Ovary (tissue), 9 donors: Measurements from ENCODE around the gene BARHL1. TPM values are rescaled to one million over a fixed set of nuclear protein-coding genes. Genes with fewer than 3 reads are reported as not detected.
"Not testable (repeated sequence)": the region's sequence is repeated elsewhere in the genome, so short reads cannot be mapped to it uniquely, and the experiment has no call there.

Experiments
- DNase-seq, 5 donors: peaks; one replicate each; pipeline ENCODE4 v3.0.0-alpha.2; 2019 to 2020
- H3K27ac ChIP-seq, 2 donors: fragments of 200-600 bp; one replicate each; pipeline versions ENCODE4 v1.5.1 to v1.8.0; 2019 to 2022
- H3K27me3 ChIP-seq: fragments of 200-600 bp; one replicate; pipeline ENCODE4 v1.8.0; 2022
- H3K36me3 ChIP-seq: fragments of 200-600 bp; sonication (generic); one replicate; pipeline ENCODE4 v1.5.1; 2019
- H3K4me1 ChIP-seq: one replicate; pipeline ENCODE4 v1.8.1; 2013; ENCODE audit warnings: mild to moderate bottlenecking, moderate library complexity; ENCODE audit not compliant: insufficient read depth
- H3K4me3 ChIP-seq: fragments of 200-600 bp; sonication (generic); one replicate; pipeline ENCODE4 v1.5.1; 2017
- H3K9me3 ChIP-seq, 2 donors: fragments of 200-600 bp in 1 of 2; sonication (generic) in 1 of 2; one replicate each; pipeline versions ENCODE4 v1.5.1 to v1.8.1; 2013 to 2019; ENCODE audit warnings: mild to moderate bottlenecking in 1 of 2, moderate library complexity in 1 of 2
- CTCF ChIP-seq, 3 donors: fragments of 450-650 bp in 2 of 3; fragments of 200-600 bp in 1 of 3; IDR thresholded peaks; one replicate each; pipeline versions ENCODE4 v1.5.1 to v1.8.0; 2016 to 2022; ENCODE audit warnings: antibody characterized with exemption in 3 of 3, mild to moderate bottlenecking in 1 of 3
- EP300 ChIP-seq: sonication (generic); formaldehyde crosslinking; IDR thresholded peaks from one replicate; pipeline ENCODE4 v1.6.1; 2017; ENCODE audit warnings: antibody characterized with exemption
- POLR2A ChIP-seq: fragments of 450-650 bp; IDR thresholded peaks from one replicate; pipeline ENCODE4 v1.6.1; 2017; ENCODE audit warnings: antibody characterized with exemption, mild to moderate bottlenecking, moderate library complexity
- WGBS, 3 donors: extraction: QIAGEN DNeasy Blood & Tissue Kit in 1 of 3; methylation state at CpG; one replicate each; pipeline versions ENCODE4 v1.1.5 to v1.1.7; 2013 to 2017; 5-methylcytosine and 5-hydroxymethylcytosine counted together
- intact Hi-C, 4 donors: fragments of 100-400 bp; cut with DNase I; formaldehyde crosslinking; loops; one replicate each; pipeline versions ENCODE4 v1.11.0 to v1.15.1; 2022 to 2023
- polyA plus RNA-seq, 2 donors: library from polyadenylated mRNA; stranded (reverse); fragments of 200-250 nt in 1 of 2; fragments of 350-450 nt in 1 of 2; fragmentation: Illumina TruSeq in 1 of 2; extraction: RNeasy Lipid Tissue Mini Kit (QIAGEN cat#74804) in 1 of 2; gene quantifications; one replicate each; pipeline ENCODE4 v1.2.3, GENCODE V29; 2013 to 2014
- total RNA-seq, 7 donors: library from RNA; depleted of rRNA in 2 of 7; stranded (reverse); fragments of >200 nt in 2 of 7; fragmentation: NEBNext Ultra II Directional in 3 of 7; extraction: Animal tissue kit (Norgen Biotek cat#: 25700) in 3 of 7; gene quantifications; one replicate each; pipeline versions ENCODE4 v1.1.0 to v1.2.4, GENCODE V29; 2016 to 2023
- donor health status: DM: no; HTN: no; CAD: no; lungs with moderate emphysema.
- donor health status: DM: no; HTN: no; CAD: no.
- donor health status: Bipolar disorder and iron deficiency.
- donor health status: DM: yes; HTN: yes; CAD: no.
- donor health status: DM: no; HTN: no; CAD: no.
- donor health status: DM: yes; HTN: yes; CAD: no.

BARHL1 gene
- total and polyA plus RNA-seq, 9 donors, result not detected

GRCh38 chr9:132557159-132557558 is 25.2 kb upstream of the BARHL1 start:
- intact Hi-C loops, result no loop called here
- TF ChIP-seq CTCF (IDR thresholded peaks at IDR 0.05), result no peak
- TF ChIP-seq POLR2A, result no peak
- Histone ChIP-seq H3K4me1 (no peaks in the 10 kb centered on the region), H3K27ac (no peak overlapping the region), H3K4me3 (no peak overlapping the region), H3K27me3 (no peaks in the 10 kb centered on the region), H3K9me3 (no peaks in the 10 kb centered on the region), H3K36me3 (no peaks in the 10 kb centered on the region)
- WGBS, 3 donors, result 54 to 62% (median 55%) methylated on average over 15 of the region's 15 CpGs
- no peak for DNase-seq

GRCh38 chr9:132559711-132560110 is 22.7 kb upstream of the BARHL1 start:
- WGBS, 3 donors, result 86 to 94% (median 93%) methylated on average over 2 of the region's 2 CpGs
- no peaks in the 10 kb centered on the region for H3K27me3 ChIP-seq
- no peaks in the 10 kb centered on the region for H3K36me3 ChIP-seq
- H3K4me1 ChIP-seq, result no peaks in the 10 kb centered on the region
- intact Hi-C loops, result no loop called here
- DNase-seq, result no peak
- no peaks in the 10 kb centered on the region for H3K9me3 ChIP-seq
- TF ChIP-seq EP300 (no peak), CTCF (IDR thresholded peaks at IDR 0.05) (no peak), POLR2A (no peak)
- H3K4me3 ChIP-seq, result no peak overlapping the region
- H3K27ac ChIP-seq, result no peak overlapping the region

GRCh38 chr9:132560616-132561202 is 21.7 kb upstream of the BARHL1 start:
- no peaks in the 10 kb centered on the region for H3K36me3 ChIP-seq
- H3K27ac ChIP-seq, result no peak overlapping the region
- intact Hi-C loops, result no loop called here
- no peaks in the 10 kb centered on the region for H3K4me1 ChIP-seq
- WGBS, 3 donors, result 16 to 21% (median 16%) methylated on average over 14 of the region's 14 CpGs
- H3K4me3 ChIP-seq, result no peak overlapping the region
- no peaks in the 10 kb centered on the region for H3K27me3 ChIP-seq
- no peak for DNase-seq
- TF ChIP-seq CTCF (IDR thresholded peaks at IDR 0.05) (no peak), POLR2A (no peak), EP300 (no peak)
- H3K9me3 ChIP-seq, result no peaks in the 10 kb centered on the region

GRCh38 chr9:132562306-132562573 is 20.2 kb upstream of the BARHL1 start:
- intact Hi-C loops, result no loop called here
- Histone ChIP-seq H3K27me3 (no peaks in the 10 kb centered on the region), H3K4me3 (no peak overlapping the region), H3K36me3 (no peaks in the 10 kb centered on the region), H3K9me3 (no peaks in the 10 kb centered on the region), H3K4me1 (no peaks in the 10 kb centered on the region), H3K27ac (no peak overlapping the region)
- 16 to 25% (median 22%) methylated on average over 4 of the region's 4 CpGs for WGBS, 3 donors
- TF ChIP-seq POLR2A, result no peak
- no peak for TF ChIP-seq CTCF (IDR thresholded peaks at IDR 0.05)
- no peak for TF ChIP-seq EP300
- DNase-seq, result no peak

- Histone ChIP-seq H3K27ac (no peak overlapping the region), H3K36me3 (no peaks in the 10 kb centered on the region), H3K27me3 (no peaks in the 10 kb centered on the region), H3K4me1 (no peaks in the 10 kb centered on the region), H3K4me3 (no peak overlapping the region), H3K9me3 (no peaks in the 10 kb centered on the region)
- DNase-seq, result no peak
- TF ChIP-seq POLR2A (no peak), CTCF (IDR thresholded peaks at IDR 0.05) (no peak), EP300 (no peak)
- 75 to 81% (median 77%) methylated on average over 6 of the region's 6 CpGs for WGBS, 3 donors
- intact Hi-C loops, result no loop called here
These were observed 17.9 kb upstream of the BARHL1 start for GRCh38 chr9:132564526-132564925.

- H3K9me3 ChIP-seq, DNase-seq, H3K4me1 ChIP-seq, H3K36me3 ChIP-seq, H3K27me3 ChIP-seq, H3K4me3 ChIP-seq, H3K27ac ChIP-seq, intact Hi-C loops: not testable (repeated sequence)
- WGBS, 3 donors, result 76 to 91% (median 89%) methylated on average over 2 of the region's 2 CpGs
These were observed 13.6 kb upstream of the BARHL1 start for GRCh38 chr9:132568787-132569186.
